Endothelial cell of umbilical vein (primary cell): Measurements from ENCODE around the gene LRRTM4. TPM values are rescaled to one million over a fixed set of nuclear protein-coding genes. Genes with fewer than 3 reads are reported as not detected.

ENCODE experiments used
- BruUV-seq: library from RNA; stranded (reverse); fragments of 400-500 nt; replicated peaks from 2 replicates; lab custom pipeline; 2021; lab: Mats Ljungman, UMichigan
- CTCF ChIA-PET: fragments of 300-600, 350-600 bp; sonication (Branson Sonifier 250); formaldehyde crosslinking; loops from one replicate; lab custom pipeline; 2021; ENCODE audit warnings: antibody characterized with exemption, inconsistent platforms; lab: Charles Lee
- POLR2A ChIA-PET: fragments of 300-600, 350-600 bp; sonication (Branson Sonifier 250); formaldehyde crosslinking; loops from one replicate; lab custom pipeline; 2021; ENCODE audit warnings: antibody characterized with exemption, inconsistent platforms; lab: Charles Lee
- DNase-seq: peaks from one replicate; pipeline ENCODE4 v3.0.0-alpha.2; 2011; ENCODE audit warnings: low read depth, low spot score
- FAIRE-seq: peaks from 2 replicates; lab custom pipeline; 2011; peaks lifted over from hg19 to GRCh38; lab: Jason Lieb, UNC
- H2AFZ ChIP-seq: 2 replicates; pipeline ENCODE4 v1.6.0; 2012; ENCODE audit warnings: low read depth, low read length, control low read depth, inconsistent platforms
- H3K27ac ChIP-seq: 2 replicates; pipeline ENCODE4 v1.5.1; 2011; ENCODE audit warnings: low read depth, mild to moderate bottlenecking, control low read depth, low read length, moderate library complexity; ENCODE audit not compliant: insufficient read depth
- H3K27me3 ChIP-seq, 2 experiments: 2 replicates each; pipeline versions ENCODE4 v1.6.0 to v1.6.1; 2011; ENCODE audit warnings: low read length in 2 of 2, mixed read lengths in 1 of 2; ENCODE audit not compliant: control insufficient read depth in 2 of 2, insufficient read depth in 2 of 2
- H3K36me3 ChIP-seq, 2 experiments: 2 replicates in 1 of 2; 3 replicates in 1 of 2; pipeline ENCODE4 v1.5.1; 2011; ENCODE audit warnings: low read length in 2 of 2, mild to moderate bottlenecking in 1 of 2, moderate library complexity in 1 of 2; ENCODE audit not compliant: control insufficient read depth in 2 of 2, insufficient read depth in 2 of 2; ENCODE audit errors: extremely low read depth in 1 of 2
- H3K4me1 ChIP-seq: 3 replicates; pipeline ENCODE4 v1.5.1; 2011; ENCODE audit warnings: mild to moderate bottlenecking, low read length; ENCODE audit not compliant: control insufficient read depth, insufficient read depth; ENCODE audit errors: extremely low read depth
- H3K4me2 ChIP-seq: 2 replicates; pipeline ENCODE4 v1.6.1; 2011; ENCODE audit warnings: low read length, control low read depth, mixed read lengths; ENCODE audit not compliant: insufficient read depth
- H3K4me3 ChIP-seq, 3 experiments: fragments of 200-600 bp in 1 of 3; sonication (generic), shearing (Covaris generic) in 1 of 3; replicated peaks in 1 of 3; 2 replicates each; pipeline ENCODE4 v1.5.1; 2011 to 2016; ENCODE audit warnings: control low read depth in 3 of 3, low read length in 3 of 3, mild to moderate bottlenecking in 2 of 3, inconsistent platforms in 1 of 3, low read depth in 1 of 3, moderate library complexity in 1 of 3; ENCODE audit not compliant: insufficient read depth in 1 of 3
- H3K79me2 ChIP-seq: 2 replicates; pipeline ENCODE4 v1.6.0; 2012; ENCODE audit warnings: low read length, inconsistent platforms; ENCODE audit not compliant: control insufficient read depth, insufficient read depth
- H3K9ac ChIP-seq: replicated peaks from 2 replicates; pipeline ENCODE3; 2011; ENCODE audit warnings: low read length, control low read depth; ENCODE audit not compliant: insufficient read depth; ENCODE audit errors: extremely low read depth
- H3K9me1 ChIP-seq: replicated peaks from 3 replicates; pipeline ENCODE4 v1.6.0; 2011; ENCODE audit warnings: mild to moderate bottlenecking, low read length; ENCODE audit not compliant: control insufficient read depth, insufficient read depth; ENCODE audit errors: extremely low read depth
- H3K9me3 ChIP-seq: replicated peaks from 2 replicates; pipeline ENCODE4 v1.5.1; 2012; ENCODE audit warnings: low read length, inconsistent platforms; ENCODE audit not compliant: control insufficient read depth, insufficient read depth
- H4K20me1 ChIP-seq: replicated peaks from 2 replicates; pipeline ENCODE3; 2011; ENCODE audit warnings: mild to moderate bottlenecking, low read length; ENCODE audit not compliant: control insufficient read depth, insufficient read depth; ENCODE audit errors: extremely low read depth
- EZH2 ChIP-seq: IDR thresholded peaks from 2 replicates; pipeline ENCODE4 v1.6.1; 2012; ENCODE audit warnings: borderline replicate concordance, low read depth, mild to moderate bottlenecking, moderate library complexity, low read length, inconsistent platforms; ENCODE audit not compliant: severe bottlenecking
- FOS ChIP-seq: IDR thresholded peaks from 2 replicates; pipeline ENCODE4 v1.6.1; 2011; ENCODE audit warnings: mild to moderate bottlenecking, low read length, moderate library complexity, borderline replicate concordance; ENCODE audit not compliant: insufficient read depth
- GATA2 ChIP-seq: IDR thresholded peaks from 2 replicates; pipeline ENCODE4 v1.7.0; 2011; ENCODE audit warnings: low read depth, mild to moderate bottlenecking, moderate library complexity, mixed read lengths, low read length; ENCODE audit not compliant: insufficient read length, insufficient read depth
- JUN ChIP-seq: IDR thresholded peaks from 2 replicates; pipeline ENCODE4 v1.6.1; 2011; ENCODE audit warnings: borderline replicate concordance, low read depth; ENCODE audit not compliant: insufficient read length, insufficient read depth
- MYC ChIP-seq: IDR thresholded peaks from one replicate; pipeline ENCODE4 v1.6.1; 2011; ENCODE audit warnings: mild to moderate bottlenecking, low read depth, low read length
- POLR2A ChIP-seq: IDR thresholded peaks from 2 replicates; pipeline ENCODE4 v1.6.1; 2012; ENCODE audit warnings: low read depth, mild to moderate bottlenecking, control low read depth, low read length
- POLR2AphosphoS5 ChIP-seq: IDR thresholded peaks from 2 replicates; pipeline ENCODE4 v1.6.1; 2012; ENCODE audit warnings: low read depth, mild to moderate bottlenecking, control low read depth, low read length, moderate library complexity; ENCODE audit not compliant: insufficient read depth
- dilution Hi-C: fragments of 300-500 bp; cut with MboI; formaldehyde crosslinking; loops from one replicate; pipeline ENCODE4 v1.15.0; 2019; ENCODE audit warnings: low sequenced_read_pairs; ENCODE audit not compliant: extremely low pct_ligation_motif_present
- intact Hi-C: fragments of 100-400 bp; cut with micrococcal nuclease; formaldehyde crosslinking; loops from one replicate; pipeline ENCODE4 v1.10.0; 2022
- polyA plus RNA-seq, 4 experiments: library from polyadenylated mRNA; depleted of rRNA in 3 of 4; stranded (reverse) in 3 of 4; unstranded in 1 of 4; fragments of >200 nt; gene quantifications; 2 replicates each; pipeline versions ENCODE4 v1.2.1 to v1.2.3, GENCODE V29; 2011 to 2012; ENCODE audit warnings: missing spikeins in 1 of 4
- total RNA-seq: library from RNA; stranded (reverse); gene quantifications from 2 replicates; pipeline ENCODE4 v1.2.3, GENCODE V29; 2021
- TF ChIP-seq, protein P1 (sequence below): IDR thresholded peaks from 2 replicates; pipeline ENCODE4 v1.6.1; 2011; ENCODE audit not compliant: insufficient read depth, insufficient read length
- TF ChIP-seq, protein P2 (sequence below), 2 donors: IDR thresholded peaks; 1 replicate in 1 of 2; 2 replicates in 1 of 2; pipeline ENCODE4 v1.5.1; 2011; ENCODE audit warnings: low read length in 2 of 2, mild to moderate bottlenecking in 2 of 2, moderate library complexity in 2 of 2, control low read depth in 1 of 2, inconsistent platforms in 1 of 2, low read depth in 1 of 2; ENCODE audit not compliant: insufficient read depth in 1 of 2; ENCODE audit errors: extremely low read depth in 1 of 2

Gene LRRTM4
- total and polyA plus RNA-seq, 2 donors (not counting 3 experiments of a cell fraction or from before 2014, with no cell fraction given): not detected

DNA sequence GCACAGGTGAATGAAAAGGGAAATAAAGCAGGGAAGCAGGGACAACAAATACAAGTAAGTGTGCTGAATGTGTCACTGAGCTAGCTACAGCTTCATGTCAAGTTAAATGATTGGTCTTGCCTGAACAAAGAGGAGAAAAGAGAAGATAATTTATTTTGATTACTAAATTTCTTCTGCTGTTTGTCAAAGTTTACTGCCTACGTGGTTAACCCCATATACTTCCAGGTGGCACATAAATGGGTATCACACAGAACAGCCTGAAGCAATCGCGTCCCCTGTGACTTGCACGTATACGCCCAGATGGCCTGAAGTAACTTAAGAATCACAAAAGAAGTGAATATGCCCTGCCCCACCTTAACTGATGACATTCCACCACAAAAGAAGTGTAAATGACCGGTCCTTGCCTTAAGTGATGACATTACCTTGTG lies 434.2 kb downstream of the LRRTM4 start:
- Histone ChIP-seq H2AFZ (no peak overlapping the region), H3K9me3 (no peaks in the 10 kb centered on the region), H3K9me1 (no peaks in the 10 kb centered on the region), H3K27ac (no peak overlapping the region), H4K20me1 (no peaks in the 10 kb centered on the region), H3K36me3 (no peaks in the 10 kb centered on the region), H3K9ac (no peak overlapping the region), H3K4me1 (no peaks in the 10 kb centered on the region), H3K4me2 (no peak overlapping the region), H3K4me3 (no peak overlapping the region), H3K79me2 (no peaks in the 10 kb centered on the region), H3K27me3 (peaks cover 0 to 2% of the 10 kb centered on the region in 2 experiments)
- dilution Hi-C loops: no loop called here
- no peak for TF ChIP-seq FOS
- TF ChIP-seq EZH2: no peak
- no peak for TF ChIP-seq GATA2
- no peak for TF ChIP-seq JUN
- TF ChIP-seq, protein P1, sequence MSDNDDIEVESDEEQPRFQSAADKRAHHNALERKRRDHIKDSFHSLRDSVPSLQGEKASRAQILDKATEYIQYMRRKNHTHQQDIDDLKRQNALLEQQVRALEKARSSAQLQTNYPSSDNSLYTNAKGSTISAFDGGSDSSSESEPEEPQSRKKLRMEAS: no peak
- no peak for TF ChIP-seq MYC
- TF ChIP-seq POLR2AphosphoS5: no peak
- no peak for TF ChIP-seq POLR2A
- TF ChIP-seq, protein P2, sequence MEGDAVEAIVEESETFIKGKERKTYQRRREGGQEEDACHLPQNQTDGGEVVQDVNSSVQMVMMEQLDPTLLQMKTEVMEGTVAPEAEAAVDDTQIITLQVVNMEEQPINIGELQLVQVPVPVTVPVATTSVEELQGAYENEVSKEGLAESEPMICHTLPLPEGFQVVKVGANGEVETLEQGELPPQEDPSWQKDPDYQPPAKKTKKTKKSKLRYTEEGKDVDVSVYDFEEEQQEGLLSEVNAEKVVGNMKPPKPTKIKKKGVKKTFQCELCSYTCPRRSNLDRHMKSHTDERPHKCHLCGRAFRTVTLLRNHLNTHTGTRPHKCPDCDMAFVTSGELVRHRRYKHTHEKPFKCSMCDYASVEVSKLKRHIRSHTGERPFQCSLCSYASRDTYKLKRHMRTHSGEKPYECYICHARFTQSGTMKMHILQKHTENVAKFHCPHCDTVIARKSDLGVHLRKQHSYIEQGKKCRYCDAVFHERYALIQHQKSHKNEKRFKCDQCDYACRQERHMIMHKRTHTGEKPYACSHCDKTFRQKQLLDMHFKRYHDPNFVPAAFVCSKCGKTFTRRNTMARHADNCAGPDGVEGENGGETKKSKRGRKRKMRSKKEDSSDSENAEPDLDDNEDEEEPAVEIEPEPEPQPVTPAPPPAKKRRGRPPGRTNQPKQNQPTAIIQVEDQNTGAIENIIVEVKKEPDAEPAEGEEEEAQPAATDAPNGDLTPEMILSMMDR (IDR thresholded peaks at IDR 0.05; ENCODE audit: extremely low read depth in 1 of 2, insufficient read depth in 1 of 2, low read depth in 1 of 2, low read length in 2 of 2): no peak
- ChIA-PET POLR2A (no interaction called here), CTCF (no interaction called here)
- no TSS peak for BruUV-seq
- no peak for FAIRE-seq
- DNase-seq: no peak
- intact Hi-C loops: no loop called here
